Activated T-helper 9 cell treated with anti-CD3 and anti-CD28 coated beads, Interleukin-2, amount 50 U/mL, for 16 hours (primary cell): ENCODE measurements around the gene SPINT1.
"Not testable (repeated sequence)": the region's sequence is repeated elsewhere in the genome, so short reads cannot be mapped to it uniquely, and the experiment has no call there.

ENCODE experiments used
- DNase-seq: peaks from one replicate; pipeline ENCODE4 v3.0.0-alpha.2; 2020; ENCODE audit warnings: low read depth

Gene SPINT1

GRCh38 chr15:40859206-40859851, 15.5 kb downstream of the SPINT1 start:
- peak; percentile 71 for DNase-seq

- not testable (repeated sequence) for DNase-seq
These were observed 17.3 kb downstream of the SPINT1 start for GRCh38 chr15:40861147-40861546.

GRCh38 chr15:40863660-40864270, 19.9 kb downstream of the SPINT1 start:
- no peak for DNase-seq

GRCh38 chr15:40867199-40867598, 23.4 kb downstream of the SPINT1 start:
- no peak for DNase-seq

- no peak for DNase-seq
These were observed 25.8 kb downstream of the SPINT1 start for GRCh38 chr15:40869686-40870085.

- DNase-seq, result no peak
These were observed 26.9 kb downstream of the SPINT1 start for GRCh38 chr15:40870716-40871115.

- DNase-seq, result peak; percentile 20
These were observed 28.1 kb downstream of the SPINT1 start for GRCh38 chr15:40871749-40872617.

GRCh38 chr15:40872791-40873693, 29.2 kb downstream of the SPINT1 start:
- no peak for DNase-seq

GRCh38 chr15:40873694-40874561, 30.1 kb downstream of the SPINT1 start, which contains the start of gene RHOV:
RHOV (minus strand) TSS chr15:40874234; CDS start chr15:40874139, 95 bp downstream.
- peak; percentile 49 for DNase-seq

GRCh38 chr15:40875991-40876730, 32.3 kb downstream of the SPINT1 start:
- DNase-seq, result no peak

- DNase-seq, result no peak
These were observed 33.8 kb downstream of the SPINT1 start for GRCh38 chr15:40877694-40878093.

- peak; percentile 12 for DNase-seq
These were observed 34.9 kb downstream of the SPINT1 start for GRCh38 chr15:40878785-40879184.

- no peak for DNase-seq
These were observed 35.8 kb downstream of the SPINT1 start for GRCh38 chr15:40879609-40880008.

GRCh38 chr15:40881351-40881750, 37.5 kb downstream of the SPINT1 start:
- no peak for DNase-seq

- no peak for DNase-seq
These were observed 42.7 kb downstream of the SPINT1 start for GRCh38 chr15:40886586-40886985.

- no peak for DNase-seq
These were observed 45.3 kb downstream of the SPINT1 start for GRCh38 chr15:40889112-40889511.

GRCh38 chr15:40891138-40891537, 47.3 kb downstream of the SPINT1 start:
- DNase-seq, result no peak

GRCh38 chr15:40891810-40892446, 48.1 kb downstream of the SPINT1 start:
- DNase-seq, result no peak

- DNase-seq, result no peak
These were observed 48.7 kb downstream of the SPINT1 start for GRCh38 chr15:40892447-40893012.
